HCT116 (cell line): ENCODE measurements around the gene DAAM2. TPM values are rescaled to one million over a fixed set of nuclear protein-coding genes. Genes with fewer than 3 reads are reported as not detected.

Source experiments
- ATAC-seq: fragments of 200-7000 bp; cut with Tn5 transposase; 2 replicates; pipeline ENCODE4 v1.9.1; 2020; ENCODE audit warnings: mild to moderate bottlenecking, moderate library complexity
- BruUV-seq: library from RNA; stranded (reverse); fragments of 400-500 nt; replicated peaks from 2 replicates; lab custom pipeline; 2021; lab: Mats Ljungman, UMichigan
- CTCF ChIA-PET: fragments of 300-600 bp; sonication (Branson Sonifier 250); formaldehyde crosslinking; loops from one replicate; lab custom pipeline; 2021; ENCODE audit warnings: antibody characterized with exemption; lab: Charles Lee
- POLR2A ChIA-PET: fragments of 300-600, 350-600 bp; sonication (Branson Sonifier 250); formaldehyde crosslinking; loops from one replicate; lab custom pipeline; 2021; ENCODE audit warnings: antibody characterized with exemption; lab: Charles Lee
- RAD21 ChIA-PET, 2 experiments: fragments of 300-600 bp; sonication (Branson Sonifier 250); formaldehyde crosslinking; loops; one replicate each; lab custom pipeline; 2023; ENCODE audit warnings: low total read pairs in 2 of 2; ENCODE audit not compliant: uncharacterized antibody in 2 of 2, unreplicated experiment in 2 of 2, low non-redundant PET in 1 of 2; lab: Charles Lee
- DNase-seq: peaks from one replicate; pipeline ENCODE4 v3.0.0-alpha.2; 2010; ENCODE audit warnings: low read depth, low spot score
- H2AFZ ChIP-seq: fragments of 200-600 bp; shearing (Covaris generic), sonication (generic); 2 replicates; pipeline ENCODE4 v1.6.1; 2017; ENCODE audit warnings: low read depth, mixed run types, mixed read lengths, antibody characterized with exemption, low read length; ENCODE audit not compliant: poor library complexity, severe bottlenecking
- H3K27ac ChIP-seq: 2 replicates; pipeline ENCODE4 v1.5.1; 2012; ENCODE audit warnings: low read depth, low read length
- H3K27me3 ChIP-seq: fragments of 200-600 bp; sonication (generic); 2 replicates; pipeline ENCODE4 v1.6.1; 2016; ENCODE audit warnings: mixed run types, low read length, mixed read lengths; ENCODE audit not compliant: insufficient read depth
- H3K36me3 ChIP-seq, 2 experiments: fragments of 200-500 bp in 1 of 2; fragments of 200-600 bp in 1 of 2; sonication (Bioruptor generic) in 1 of 2; sonication (generic) in 1 of 2; 2 replicates each; pipeline versions ENCODE4 v1.5.1 to v1.6.1; 2014 to 2016; ENCODE audit warnings: low read length in 2 of 2, inconsistent platforms in 1 of 2, mixed read lengths in 1 of 2, mixed run types in 1 of 2; ENCODE audit not compliant: insufficient read depth in 2 of 2, control insufficient read depth in 1 of 2
- H3K4me1 ChIP-seq, 2 experiments: fragments of 200-600 bp in 1 of 2; sonication (generic) in 1 of 2; 2 replicates each; pipeline versions ENCODE4 v1.5.1 to v1.6.1; 2012 to 2017; ENCODE audit warnings: low read length in 2 of 2, inconsistent platforms in 1 of 2, mild to moderate bottlenecking in 1 of 2, mixed read lengths in 1 of 2, mixed run types in 1 of 2, moderate library complexity in 1 of 2; ENCODE audit not compliant: insufficient read depth in 2 of 2, control insufficient read depth in 1 of 2
- H3K4me2 ChIP-seq: fragments of 200-600 bp; sonication (generic); 2 replicates; pipeline ENCODE4 v1.6.1; 2017; ENCODE audit warnings: mixed run types, low read length, mixed read lengths
- H3K4me3 ChIP-seq, 2 experiments: fragments of 200-600 bp in 1 of 2; sonication (generic) in 1 of 2; replicated peaks in 1 of 2; 2 replicates each; pipeline ENCODE4 v1.5.1; 2011 to 2016; ENCODE audit warnings: low read length in 2 of 2, control low read depth in 1 of 2, low read depth in 1 of 2, mild to moderate bottlenecking in 1 of 2, mixed read lengths in 1 of 2, mixed run types in 1 of 2
- H3K79me2 ChIP-seq: fragments of 200-600 bp; sonication (generic); 2 replicates; pipeline ENCODE4 v1.6.1; 2017; ENCODE audit warnings: mild to moderate bottlenecking, mixed run types, low read length, moderate library complexity, mixed read lengths; ENCODE audit not compliant: insufficient read depth
- H3K9ac ChIP-seq: fragments of 200-600 bp; sonication (generic); 2 replicates; pipeline ENCODE4 v1.6.1; 2016; ENCODE audit warnings: low read length, mixed read lengths
- H3K9me2 ChIP-seq: fragments of 200-600 bp; sonication (generic), shearing (Covaris generic); 2 replicates; pipeline ENCODE4 v1.6.1; 2017; ENCODE audit warnings: mixed run types, mild to moderate bottlenecking, moderate library complexity; ENCODE audit not compliant: insufficient read depth
- H3K9me3 ChIP-seq, 2 experiments: fragments of 200-500 bp in 1 of 2; fragments of 200-600 bp in 1 of 2; sonication (Bioruptor generic) in 1 of 2; sonication (generic) in 1 of 2; 2 replicates each; pipeline ENCODE4 v1.6.1; 2014 to 2017; ENCODE audit warnings: low read length in 2 of 2, mixed read lengths in 2 of 2, inconsistent platforms in 1 of 2, low read depth in 1 of 2, mild to moderate bottlenecking in 1 of 2, mixed run types in 1 of 2, moderate library complexity in 1 of 2; ENCODE audit not compliant: control insufficient read depth in 1 of 2, insufficient read depth in 1 of 2
- H4K20me1 ChIP-seq: fragments of 200-600 bp; sonication (generic), shearing (Covaris generic); 2 replicates; pipeline ENCODE4 v1.6.1; 2017; ENCODE audit warnings: mixed run types, mild to moderate bottlenecking, moderate library complexity; ENCODE audit not compliant: insufficient read depth
- CBX3 ChIP-seq: IDR thresholded peaks from 2 replicates; pipeline ENCODE4 v1.6.1; 2012; ENCODE audit warnings: low read depth
- EZH2 ChIP-seq: fragments of 200-600 bp; sonication (generic); IDR thresholded peaks from 2 replicates; pipeline ENCODE4 v1.6.1; 2017; ENCODE audit warnings: antibody characterized with exemption, mixed run types
- FOSL1 ChIP-seq: IDR thresholded peaks from 2 replicates; pipeline ENCODE4 v1.6.1; 2012; ENCODE audit warnings: low read depth
- ZFX ChIP-seq: fragments of 450-650 bp; IDR thresholded peaks from 2 replicates; pipeline ENCODE4 v1.6.1; 2017
- intact Hi-C: fragments of 100-400 bp; cut with micrococcal nuclease; formaldehyde crosslinking; loops from 2 replicates; pipeline ENCODE4 v1.10.0; 2022
- total RNA-seq: library from RNA; stranded (reverse); gene quantifications from one replicate; pipeline ENCODE4 v1.2.1, GENCODE V29; 2021; ENCODE audit not compliant: unreplicated experiment
- TF ChIP-seq, protein P1 (sequence below), 3 experiments: fragments of 200-600 bp in 1 of 3; sonication (generic) in 1 of 3; IDR thresholded peaks in 2 of 3; conservative IDR thresholded peaks in 1 of 3; 2 replicates each; pipeline ENCODE4 v1.5.1; 2012 to 2017; ENCODE audit warnings: low read depth in 2 of 3, low read length in 2 of 3, antibody characterized with exemption in 1 of 3, borderline replicate concordance in 1 of 3, control low read depth in 1 of 3, mild to moderate bottlenecking in 1 of 3, mixed read lengths in 1 of 3, mixed run types in 1 of 3, moderate library complexity in 1 of 3; ENCODE audit not compliant: insufficient read depth in 1 of 3

The DAAM2 gene
- total RNA-seq, 1 experiment from 2014 or later: not detected

DNA sequence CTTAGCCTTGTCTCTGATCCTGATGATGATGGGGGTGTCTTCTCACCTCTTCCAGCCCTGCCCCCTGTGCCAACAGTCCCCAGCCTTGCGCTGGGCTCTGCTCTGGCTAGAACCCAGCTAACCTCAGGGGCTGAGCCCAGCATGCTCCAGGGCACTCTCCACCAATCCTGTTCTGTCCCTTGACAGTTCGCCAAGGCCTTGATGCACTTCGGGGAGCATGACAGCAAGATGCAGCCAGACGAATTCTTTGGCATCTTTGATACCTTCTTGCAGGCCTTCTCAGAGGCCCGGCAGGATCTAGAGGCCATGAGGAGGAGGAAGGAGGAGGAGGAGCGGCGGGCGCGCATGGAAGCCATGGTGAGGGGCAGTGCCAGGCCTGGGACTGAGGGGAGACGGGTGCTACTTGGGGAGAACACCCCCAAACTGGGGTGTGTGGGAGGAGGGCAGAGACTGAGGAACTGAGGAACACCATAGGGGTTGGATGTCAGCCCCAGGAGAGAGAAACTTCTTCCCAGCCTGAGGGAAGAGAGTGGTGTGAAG is 109.0 kb downstream of the DAAM2 start:
- ChIA-PET CTCF (interaction anchor here (1.8 kb wide), 1 partner anchor 35 kb away, joined by 4 read pairs; no protein-coding TSS in a partner anchor), POLR2A (no interaction called here), RAD21 (no interaction called here)
- DNase-seq (no peak), ATAC-seq (no peak)
- BruUV-seq: no TSS peak
- Histone ChIP-seq H2AFZ (no peak overlapping the region), H3K4me2 (no peak overlapping the region), H3K4me1 (no peaks in the 10 kb centered on the region), H3K27ac (no peak overlapping the region), H3K36me3 (no peaks in the 10 kb centered on the region), H3K79me2 (no peaks in the 10 kb centered on the region), H3K4me3 (no peak overlapping the region), H3K9ac (no peak overlapping the region), H3K27me3 (peaks cover 26% of the 10 kb centered on the region), H4K20me1 (no peaks in the 10 kb centered on the region), H3K9me3 (no peaks in the 10 kb centered on the region), H3K9me2 (no peaks in the 10 kb centered on the region)
- intact Hi-C loops: no loop called here
- no peak for TF ChIP-seq CBX3
- TF ChIP-seq, protein P1, sequence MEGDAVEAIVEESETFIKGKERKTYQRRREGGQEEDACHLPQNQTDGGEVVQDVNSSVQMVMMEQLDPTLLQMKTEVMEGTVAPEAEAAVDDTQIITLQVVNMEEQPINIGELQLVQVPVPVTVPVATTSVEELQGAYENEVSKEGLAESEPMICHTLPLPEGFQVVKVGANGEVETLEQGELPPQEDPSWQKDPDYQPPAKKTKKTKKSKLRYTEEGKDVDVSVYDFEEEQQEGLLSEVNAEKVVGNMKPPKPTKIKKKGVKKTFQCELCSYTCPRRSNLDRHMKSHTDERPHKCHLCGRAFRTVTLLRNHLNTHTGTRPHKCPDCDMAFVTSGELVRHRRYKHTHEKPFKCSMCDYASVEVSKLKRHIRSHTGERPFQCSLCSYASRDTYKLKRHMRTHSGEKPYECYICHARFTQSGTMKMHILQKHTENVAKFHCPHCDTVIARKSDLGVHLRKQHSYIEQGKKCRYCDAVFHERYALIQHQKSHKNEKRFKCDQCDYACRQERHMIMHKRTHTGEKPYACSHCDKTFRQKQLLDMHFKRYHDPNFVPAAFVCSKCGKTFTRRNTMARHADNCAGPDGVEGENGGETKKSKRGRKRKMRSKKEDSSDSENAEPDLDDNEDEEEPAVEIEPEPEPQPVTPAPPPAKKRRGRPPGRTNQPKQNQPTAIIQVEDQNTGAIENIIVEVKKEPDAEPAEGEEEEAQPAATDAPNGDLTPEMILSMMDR (IDR thresholded peaks at IDR 0.05 in 2 of 3, conservative IDR thresholded peaks at IDR 0.05 in 1 of 3; ENCODE audit: borderline replicate concordance in 1 of 3, insufficient read depth in 1 of 3, low read depth in 2 of 3, low read length in 2 of 3): no peak
- TF ChIP-seq EZH2: no peak
- TF ChIP-seq FOSL1: no peak

DNA sequence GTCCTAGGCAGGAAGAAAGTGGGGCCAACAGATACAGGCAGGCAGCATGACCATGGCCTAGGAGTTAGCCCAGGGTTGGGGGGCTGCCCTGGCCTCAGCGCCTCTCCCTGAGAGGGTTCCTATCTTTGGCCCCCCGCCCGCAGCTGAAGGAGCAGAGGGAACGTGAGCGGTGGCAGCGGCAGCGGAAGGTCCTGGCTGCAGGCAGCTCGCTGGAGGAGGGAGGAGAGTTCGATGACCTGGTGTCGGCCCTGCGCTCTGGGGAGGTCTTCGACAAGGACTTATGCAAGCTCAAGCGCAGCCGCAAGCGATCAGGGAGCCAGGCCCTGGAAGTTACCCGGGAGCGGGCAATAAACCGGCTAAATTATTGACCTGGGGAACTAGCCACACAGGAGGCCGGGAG is 109.5 kb downstream of the DAAM2 start:
- CTCF ChIA-PET: no interaction called here

More for the DNA sequence above, 109.5 kb downstream of the DAAM2 start:
- Histone ChIP-seq H2AFZ (no peak overlapping the region), H3K4me1 (no peaks in the 10 kb centered on the region), H3K27me3 (peaks cover 26% of the 10 kb centered on the region)
- no peak for TF ChIP-seq ZFX
- TF ChIP-seq, all 23 proteins: peak for 0
- Histone ChIP-seq H3K9me3 (no peaks in the 10 kb centered on the region), H3K36me3 (no peaks in the 10 kb centered on the region), H3K27ac (no peak overlapping the region), H4K20me1 (no peaks in the 10 kb centered on the region), H3K9ac (no peak overlapping the region), H3K4me2 (no peak overlapping the region), H3K9me2 (no peaks in the 10 kb centered on the region), H3K79me2 (no peaks in the 10 kb centered on the region), H3K4me3 (no peak overlapping the region)
- intact Hi-C loops: no loop called here
- DNase-seq (no peak), ATAC-seq (no peak)
- RAD21 ChIA-PET: no interaction called here
- POLR2A ChIA-PET: no interaction called here
- BruUV-seq: no TSS peak
